Stimulated activated CD8-positive, alpha-beta memory T cell treated with anti-CD3 and anti-CD28 coated beads, Interleukin-12 subunit alpha, Interleukin-12 subunit beta, amount 100 ng/mL, for 1 hour (primary cell): ENCODE data around the gene TCF23.
"Not testable (repeated sequence)": the region's sequence is repeated elsewhere in the genome, so short reads cannot be mapped to it uniquely, and the experiment has no call there.

Source experiments
- DNase-seq: peaks from one replicate; pipeline ENCODE4 v3.0.0-alpha.2; 2020; ENCODE audit warnings: low read depth

TCF23 gene

DNA sequence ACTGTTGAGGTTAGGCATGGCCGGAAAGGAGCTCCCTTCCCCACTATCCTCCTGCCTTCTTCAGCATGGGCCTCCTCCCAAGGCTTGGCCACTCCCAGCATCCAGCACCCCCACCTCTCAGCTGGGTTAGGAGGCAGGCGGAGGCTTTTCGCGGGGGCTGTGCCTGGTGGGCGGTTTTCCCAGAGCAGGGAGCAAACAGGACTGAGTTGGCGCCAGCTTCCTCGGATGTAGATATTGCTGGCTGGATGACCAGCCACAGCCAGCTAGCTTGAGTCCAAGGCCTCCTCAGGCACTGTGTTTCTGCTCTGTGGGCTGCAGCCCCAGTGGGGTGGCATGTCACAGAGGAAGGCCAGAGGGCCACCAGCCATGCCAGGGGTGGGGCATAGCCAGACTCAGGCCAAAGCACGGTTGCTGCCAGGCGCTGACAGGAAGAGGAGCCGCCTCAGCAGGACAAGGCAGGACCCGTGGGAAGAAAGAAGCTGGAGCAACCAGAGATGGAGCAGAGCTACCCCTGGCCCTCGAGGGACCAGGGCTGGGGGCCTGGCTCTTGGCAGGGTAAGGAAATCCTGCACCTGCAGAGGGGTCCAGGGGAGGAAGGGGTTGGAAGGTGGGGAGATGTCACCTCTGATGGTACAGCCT lies at the start of gene TCF23:
TCF23 (plus strand) TSS at position 204 of the 639 bp plus-strand sequence; CDS start at position 334, 130 bp downstream.
- no peak for DNase-seq

DNA sequence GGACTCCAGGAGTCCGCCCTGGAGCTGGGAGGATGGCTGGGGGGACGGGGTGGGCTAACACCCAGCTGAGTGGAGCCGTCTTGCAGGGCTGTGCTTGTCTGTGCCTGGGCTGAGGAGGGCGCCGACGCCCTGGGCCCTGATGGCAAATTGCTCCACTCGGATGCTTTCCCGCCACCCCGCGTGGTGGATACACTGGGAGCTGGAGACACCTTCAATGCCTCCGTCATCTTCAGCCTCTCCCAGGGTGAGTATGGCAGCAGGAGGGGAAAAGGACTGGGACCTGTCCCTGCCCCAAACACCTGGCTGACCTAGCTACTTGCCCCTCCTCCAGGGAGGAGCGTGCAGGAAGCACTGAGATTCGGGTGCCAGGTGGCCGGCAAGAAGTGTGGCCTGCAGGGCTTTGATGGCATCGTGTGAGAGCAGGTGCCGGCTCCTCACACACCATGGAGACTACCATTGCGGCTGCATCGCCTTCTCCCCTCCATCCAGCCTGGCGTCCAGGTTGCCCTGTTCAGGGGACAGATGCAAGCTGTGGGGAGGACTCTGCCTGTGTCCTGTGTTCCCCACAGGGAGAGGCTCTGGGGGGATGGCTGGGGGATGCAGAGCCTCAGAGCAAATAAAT lies 49.4 kb upstream of the TCF23 start:
- no peak for DNase-seq

DNA sequence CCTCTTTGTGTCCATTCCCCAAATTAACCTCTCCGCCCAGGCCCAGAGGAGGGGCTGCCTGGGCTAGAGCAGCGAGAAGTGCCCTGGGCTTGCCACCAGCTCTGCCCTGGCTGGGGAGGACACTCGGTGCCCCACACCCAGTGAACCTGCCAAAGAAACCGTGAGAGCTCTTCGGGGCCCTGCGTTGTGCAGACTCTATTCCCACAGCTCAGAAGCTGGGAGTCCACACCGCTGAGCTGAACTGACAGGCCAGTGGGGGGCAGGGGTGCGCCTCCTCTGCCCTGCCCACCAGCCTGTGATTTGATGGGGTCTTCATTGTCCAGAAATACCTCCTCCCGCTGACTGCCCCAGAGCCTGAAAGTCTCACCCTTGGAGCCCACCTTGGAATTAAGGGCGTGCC lies 48.8 kb upstream of the TCF23 start:
- no peak for DNase-seq

- DNase-seq, result no peak
Measured at GRCh38 chr2:27102329-27102728, 46.5 kb upstream of the TCF23 start.

- DNase-seq, result no peak
Measured at GRCh38 chr2:27105981-27106380, 42.8 kb upstream of the TCF23 start.

DNA sequence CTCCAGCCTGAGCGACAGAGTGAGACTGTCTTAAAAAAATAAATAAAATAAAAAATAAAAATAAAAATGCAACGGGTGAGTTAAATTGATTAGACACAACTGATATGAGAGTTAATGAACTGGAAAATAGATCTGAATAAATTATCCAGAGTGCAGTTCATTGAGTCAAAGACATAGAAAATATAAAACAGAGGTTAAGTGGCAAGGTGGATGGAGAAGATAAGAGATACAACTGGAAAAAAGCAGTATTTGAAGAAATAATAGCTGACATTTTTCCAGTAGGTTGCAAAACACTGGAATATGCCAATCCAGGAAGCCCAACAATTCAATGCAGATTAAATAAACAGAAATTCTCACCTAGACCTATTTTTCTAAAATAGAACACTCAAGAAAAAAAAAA lies 40.6 kb upstream of the TCF23 start:
- DNase-seq, result no peak

DNA sequence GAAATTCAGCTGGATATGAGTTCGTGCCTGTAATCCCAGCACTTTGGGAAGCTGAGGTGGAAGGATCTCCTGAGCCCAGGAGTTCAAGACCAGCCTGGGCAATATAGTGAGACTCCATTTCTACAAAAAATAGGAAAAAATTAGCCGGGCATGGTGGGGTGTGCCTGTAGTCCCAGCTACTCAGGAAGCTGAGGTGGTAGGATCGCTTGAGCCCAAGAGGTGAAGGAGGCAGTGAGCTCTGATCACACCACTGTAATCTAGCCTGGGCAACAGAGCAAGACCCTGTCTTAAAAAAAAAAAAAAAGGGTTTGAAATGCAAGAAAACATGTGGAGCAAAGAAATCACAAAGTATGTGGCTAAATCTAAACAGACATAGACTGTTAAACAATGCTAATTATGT lies 39.7 kb upstream of the TCF23 start:
- no peak for DNase-seq

GRCh38 chr2:27110603-27111352 lies 38.0 kb upstream of the TCF23 start:
- DNase-seq, result not testable (repeated sequence)

DNA sequence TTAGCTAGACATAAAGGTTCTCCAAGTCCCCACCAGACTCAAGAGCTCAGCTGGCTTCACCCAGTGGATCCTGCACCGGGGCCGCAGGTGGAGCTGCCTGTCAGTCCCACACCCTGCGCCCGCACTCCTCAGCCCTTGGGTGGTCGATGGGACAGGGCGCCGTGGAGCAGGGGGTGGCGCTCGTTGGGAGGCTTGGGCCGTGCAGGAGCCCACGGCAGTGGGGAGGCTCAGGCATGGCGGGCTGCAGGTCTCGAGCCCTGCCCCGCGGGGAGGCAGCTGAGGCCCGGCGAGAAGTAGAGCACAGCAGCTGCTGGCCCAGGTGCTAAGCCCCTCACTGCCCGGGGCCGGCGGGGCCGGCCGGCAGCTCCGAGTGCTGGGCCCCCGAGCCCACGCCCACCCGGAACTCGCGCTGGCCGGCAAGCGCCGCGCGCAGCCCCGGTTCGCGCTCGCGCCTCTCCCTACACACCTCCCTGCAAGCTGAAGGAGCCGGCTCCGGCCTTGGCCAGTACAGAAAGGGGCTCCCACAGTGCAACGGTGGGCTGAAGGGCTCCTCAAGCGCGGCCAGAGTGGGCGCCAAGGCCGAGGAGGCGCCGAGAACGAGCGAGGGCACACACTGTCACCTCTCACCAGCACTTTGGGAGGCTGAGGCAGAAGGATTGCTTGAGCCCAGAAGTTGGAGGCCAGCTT lies 37.3 kb upstream of the TCF23 start:
- not testable (repeated sequence) for DNase-seq

DNA sequence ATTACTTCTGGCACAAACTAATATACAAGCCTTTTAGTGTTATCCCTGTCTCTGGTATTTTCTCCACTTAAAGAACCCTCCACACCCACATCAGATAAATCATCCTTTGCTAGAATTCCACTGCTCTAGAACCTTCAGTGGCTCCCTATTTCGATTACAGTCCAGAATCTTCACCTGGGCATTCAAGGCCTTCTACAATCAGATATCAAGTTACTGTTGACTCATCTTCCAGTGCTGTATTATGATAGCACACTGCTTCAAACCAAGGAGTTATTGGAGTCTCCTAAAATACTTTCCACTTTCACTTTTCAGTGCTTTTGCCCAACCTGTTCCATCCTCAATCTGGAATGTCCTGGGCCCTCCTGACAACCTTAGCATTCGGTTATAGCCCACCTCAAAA lies 33.3 kb upstream of the TCF23 start:
- no peak for DNase-seq

DNA sequence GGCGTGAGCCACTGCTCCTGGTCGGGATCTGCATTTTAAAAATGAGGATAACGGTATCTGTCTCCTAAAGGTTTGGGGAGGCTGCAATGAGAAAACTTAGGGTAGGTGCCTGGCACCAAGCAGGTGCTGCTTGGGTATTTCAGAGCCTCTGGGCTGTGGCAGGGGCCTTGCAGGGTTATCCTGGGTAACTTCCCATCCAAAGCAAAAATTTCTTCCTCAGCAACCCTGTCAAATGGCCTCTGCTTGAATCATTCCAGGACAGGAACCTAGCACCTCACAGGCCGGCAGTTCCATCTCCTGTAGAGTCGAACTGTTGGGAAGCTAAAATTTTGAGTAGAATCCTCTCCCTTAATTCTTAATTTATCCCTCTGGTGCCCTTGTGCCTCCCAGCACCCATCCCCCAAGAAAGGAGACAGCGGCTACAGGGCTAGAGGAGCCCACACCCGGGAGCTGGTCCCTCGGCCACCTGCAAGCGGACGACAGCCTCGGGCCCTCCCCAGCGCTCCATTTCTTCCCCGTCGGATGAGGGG lies 30.7 kb upstream of the TCF23 start:
- DNase-seq, result no peak

DNA sequence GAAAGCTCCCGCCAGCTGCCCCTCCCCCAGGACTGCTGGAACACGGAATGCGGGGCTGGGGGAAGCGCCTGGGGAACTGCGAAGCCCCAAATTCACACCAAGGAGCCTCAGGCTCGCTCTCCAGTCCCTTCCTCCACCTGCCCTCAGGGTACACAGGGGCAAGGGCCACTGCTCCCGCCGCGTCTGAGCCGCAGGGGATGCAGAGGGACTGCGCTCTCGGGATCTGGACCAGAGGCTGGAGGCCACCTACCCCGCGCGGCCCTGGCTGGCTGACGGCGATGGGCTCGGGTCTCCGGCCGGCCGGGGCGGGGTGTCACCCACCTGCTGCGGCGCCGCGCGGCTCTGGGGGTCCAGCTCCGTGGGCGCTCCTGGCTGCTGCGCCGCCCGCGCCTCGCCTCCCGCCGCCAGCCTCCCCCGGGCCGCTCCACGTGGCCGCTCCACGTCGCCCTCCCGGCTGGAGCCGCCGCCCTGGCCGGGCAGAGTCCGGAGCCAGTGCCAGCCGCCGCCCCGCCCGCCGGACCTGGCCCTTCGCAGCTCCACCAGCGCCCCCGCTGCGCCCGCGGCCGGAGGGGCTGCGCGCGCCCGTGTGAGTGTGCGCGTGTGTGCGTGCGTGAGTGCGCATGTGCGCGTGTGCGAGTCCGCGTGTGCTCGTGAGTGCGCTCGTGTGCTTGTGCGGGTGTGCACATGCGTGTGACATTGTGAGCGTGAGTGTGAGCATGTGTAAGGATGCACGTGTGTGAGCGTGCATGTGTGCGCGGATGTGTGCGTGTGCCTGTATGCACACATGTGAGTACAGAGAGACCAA lies 30.1 kb upstream of the TCF23 start, which contains the start of gene CGREF1:
CGREF1 (minus strand) TSS at position 604 of the 805 bp plus-strand sequence. CDS start 14,762 bp downstream, outside the sequence.
- no peak for DNase-seq

GRCh38 chr2:27119330-27119670 lies 29.5 kb upstream of the TCF23 start:
- not testable (repeated sequence) for DNase-seq

- no peak for DNase-seq
Measured at GRCh38 chr2:27121906-27122305, 26.9 kb upstream of the TCF23 start.

DNA sequence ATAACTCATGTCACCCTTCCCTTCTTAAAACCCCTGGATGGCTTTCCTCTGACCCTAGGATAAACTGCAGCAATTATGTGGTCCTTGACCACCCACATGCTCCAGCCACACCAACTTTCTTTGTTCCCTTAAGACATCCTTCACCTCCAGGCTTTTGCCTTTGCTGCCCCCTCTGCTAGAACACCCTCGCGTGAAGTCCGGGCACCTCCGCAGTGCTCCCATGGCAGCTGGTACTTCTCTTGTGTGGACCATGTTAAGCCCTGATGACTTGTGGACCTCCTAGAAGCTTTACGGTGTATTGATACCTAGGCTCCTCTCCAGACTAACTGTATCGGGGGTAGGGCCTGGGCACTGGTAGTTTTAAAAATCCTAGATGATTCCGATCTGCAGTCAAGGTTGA lies 26.0 kb upstream of the TCF23 start:
- no peak for DNase-seq

- peak; percentile 38 for DNase-seq
Measured at GRCh38 chr2:27123302-27124150, 25.3 kb upstream of the TCF23 start, which contains the start of gene ABHD1. ABHD1 (plus strand) TSS chr2:27123815; CDS start chr2:27123949, 134 bp downstream.

GRCh38 chr2:27125104-27125503 lies 23.7 kb upstream of the TCF23 start:
- DNase-seq, result no peak

DNA sequence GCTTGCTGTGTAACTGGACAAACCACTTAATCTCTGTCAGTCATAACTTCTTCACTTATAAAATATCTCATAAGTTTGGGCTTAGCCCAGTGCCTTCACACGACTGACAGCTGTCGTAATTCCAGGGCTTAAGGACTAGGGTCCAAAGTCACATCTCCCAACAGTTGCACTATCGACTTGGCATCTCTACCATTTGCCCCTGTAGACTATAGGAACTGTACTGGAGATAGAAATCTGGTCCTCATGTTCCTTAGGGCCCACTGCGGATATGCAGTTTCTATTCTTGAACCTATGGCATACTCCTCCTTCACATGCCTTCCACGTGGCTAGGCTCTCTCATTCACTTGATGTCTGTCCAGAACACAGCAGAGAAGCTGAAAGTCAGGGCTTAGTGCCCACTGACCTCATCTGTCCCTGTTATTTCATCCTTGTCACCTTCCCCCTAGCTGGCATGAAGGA lies 22.5 kb upstream of the TCF23 start:
- no peak for DNase-seq

- DNase-seq, result no peak
Measured at GRCh38 chr2:27127883-27128667, 20.7 kb upstream of the TCF23 start.
